ENCODE data around the gene FAM156A.
"Not testable (repeated sequence)": the region's sequence is repeated elsewhere in the genome, so short reads cannot be mapped to it uniquely, and the experiment has no call there.

GRCh38 chrX:52935470-52935784 lies 22.9 kb downstream of the FAM156A start:
- not testable (repeated sequence) for TF ChIP-seq POLR2AphosphoS5 (IDR thresholded peaks at IDR 0.05); CTCF (IDR thresholded peaks at IDR 0.05 in 8 of 11, conservative IDR thresholded peaks at IDR 0.05 in 3 of 11)

Data from spleen (tissue), 7 donors.